WTC11 (cell line): ENCODE results near the gene DNAH11.

Source experiments
- CREB1 ChIP-seq: sonication (generic); formaldehyde crosslinking; IDR thresholded peaks from 2 replicates; pipeline ENCODE4 v1.8.0; 2023; ENCODE audit warnings: mild to moderate bottlenecking, missing genetic modification reagents
- CREM ChIP-seq: sonication (generic); formaldehyde crosslinking; IDR thresholded peaks from 2 replicates; pipeline ENCODE4 v1.8.1; 2022; ENCODE audit warnings: mild to moderate bottlenecking, missing genetic modification reagents, moderate library complexity
- CTCF ChIP-seq: fragments of 200-600 bp; IDR thresholded peaks from 2 replicates; pipeline ENCODE4 v1.8.0; 2022; ENCODE audit warnings: antibody characterized with exemption
- ETV6 ChIP-seq: sonication (generic); formaldehyde crosslinking; IDR thresholded peaks from 2 replicates; pipeline ENCODE4 v1.8.1; 2022; ENCODE audit warnings: mild to moderate bottlenecking, missing genetic modification reagents
- HMGXB4 ChIP-seq: sonication (generic); formaldehyde crosslinking; IDR thresholded peaks from 2 replicates; pipeline ENCODE4 v1.8.1; 2023; ENCODE audit warnings: mild to moderate bottlenecking, moderate library complexity, missing genetic modification reagents
- MAX ChIP-seq: sonication (generic); formaldehyde crosslinking; IDR thresholded peaks from 2 replicates; pipeline ENCODE4 v1.8.0; 2022; ENCODE audit warnings: mild to moderate bottlenecking, missing genetic modification reagents
- MXD4 ChIP-seq: fragments of 250-450 bp; sonication (Bioruptor Pico); IDR thresholded peaks from 2 replicates; pipeline ENCODE4 v1.8.0; 2021; ENCODE audit warnings: mild to moderate bottlenecking, moderate library complexity, borderline replicate concordance
- NFE2L1 ChIP-seq: sonication (generic); formaldehyde crosslinking; IDR thresholded peaks from 2 replicates; pipeline ENCODE4 v1.8.1; 2023; ENCODE audit warnings: missing genetic modification reagents
- ZNF121 ChIP-seq: sonication (generic); formaldehyde crosslinking; IDR thresholded peaks from 2 replicates; pipeline ENCODE4 v1.8.0; 2023; ENCODE audit warnings: missing genetic modification reagents
- ZNF671 ChIP-seq: fragments of 250-450 bp; sonication (Bioruptor Pico); IDR thresholded peaks from 2 replicates; pipeline ENCODE4 v1.8.0; 2021; ENCODE audit warnings: mild to moderate bottlenecking
- TF ChIP-seq, protein P1 (sequence below): sonication (generic); formaldehyde crosslinking; IDR thresholded peaks from 2 replicates; pipeline ENCODE4 v1.8.0; 2022; ENCODE audit warnings: mild to moderate bottlenecking, missing genetic modification reagents
- TF ChIP-seq, protein P2 (sequence below): sonication (generic); formaldehyde crosslinking; IDR thresholded peaks from 2 replicates; pipeline ENCODE4 v1.8.1; 2022; ENCODE audit warnings: low read depth, mild to moderate bottlenecking, moderate library complexity, missing genetic modification reagents, borderline replicate concordance
- TF ChIP-seq, protein P3 (sequence below): sonication (generic); formaldehyde crosslinking; IDR thresholded peaks from 2 replicates; pipeline ENCODE4 v1.8.0; 2022; ENCODE audit warnings: mild to moderate bottlenecking, missing genetic modification reagents

DNA sequence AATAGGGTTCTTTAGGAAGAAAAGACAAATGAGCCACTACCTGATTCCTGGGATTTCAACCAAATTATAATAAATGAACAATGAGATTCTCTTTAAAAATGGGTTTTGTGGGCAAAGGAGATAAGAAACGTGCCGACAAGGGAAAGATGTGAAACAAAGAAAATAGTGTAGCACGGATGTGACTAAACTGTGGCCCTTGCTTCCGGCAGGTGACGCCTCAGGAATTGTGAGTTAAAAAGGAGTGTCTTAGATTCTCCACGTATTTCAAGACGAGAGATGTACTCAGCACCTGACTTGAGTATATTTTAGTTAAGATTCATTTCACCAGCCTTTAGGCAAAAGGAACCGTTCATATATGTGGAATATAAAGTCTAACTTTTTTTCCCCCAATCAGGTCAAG is 75.9 kb downstream of the DNAH11 start:
- no peak for TF ChIP-seq HMGXB4 (CRISPR knock-in tag)
- no peak for TF ChIP-seq CREM (CRISPR knock-in tag)
- TF ChIP-seq NFE2L1 (CRISPR knock-in tag), result no peak
- TF ChIP-seq, protein P1, sequence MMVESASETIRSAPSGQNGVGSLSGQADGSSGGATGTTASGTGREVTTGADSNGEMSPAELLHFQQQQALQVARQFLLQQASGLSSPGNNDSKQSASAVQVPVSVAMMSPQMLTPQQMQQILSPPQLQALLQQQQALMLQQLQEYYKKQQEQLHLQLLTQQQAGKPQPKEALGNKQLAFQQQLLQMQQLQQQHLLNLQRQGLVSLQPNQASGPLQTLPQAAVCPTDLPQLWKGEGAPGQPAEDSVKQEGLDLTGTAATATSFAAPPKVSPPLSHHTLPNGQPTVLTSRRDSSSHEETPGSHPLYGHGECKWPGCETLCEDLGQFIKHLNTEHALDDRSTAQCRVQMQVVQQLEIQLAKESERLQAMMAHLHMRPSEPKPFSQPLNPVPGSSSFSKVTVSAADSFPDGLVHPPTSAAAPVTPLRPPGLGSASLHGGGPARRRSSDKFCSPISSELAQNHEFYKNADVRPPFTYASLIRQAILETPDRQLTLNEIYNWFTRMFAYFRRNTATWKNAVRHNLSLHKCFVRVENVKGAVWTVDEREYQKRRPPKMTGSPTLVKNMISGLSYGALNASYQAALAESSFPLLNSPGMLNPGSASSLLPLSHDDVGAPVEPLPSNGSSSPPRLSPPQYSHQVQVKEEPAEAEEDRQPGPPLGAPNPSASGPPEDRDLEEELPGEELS, result no peak
- no peak for TF ChIP-seq CTCF
- no peak for TF ChIP-seq MXD4
- TF ChIP-seq, protein P2, sequence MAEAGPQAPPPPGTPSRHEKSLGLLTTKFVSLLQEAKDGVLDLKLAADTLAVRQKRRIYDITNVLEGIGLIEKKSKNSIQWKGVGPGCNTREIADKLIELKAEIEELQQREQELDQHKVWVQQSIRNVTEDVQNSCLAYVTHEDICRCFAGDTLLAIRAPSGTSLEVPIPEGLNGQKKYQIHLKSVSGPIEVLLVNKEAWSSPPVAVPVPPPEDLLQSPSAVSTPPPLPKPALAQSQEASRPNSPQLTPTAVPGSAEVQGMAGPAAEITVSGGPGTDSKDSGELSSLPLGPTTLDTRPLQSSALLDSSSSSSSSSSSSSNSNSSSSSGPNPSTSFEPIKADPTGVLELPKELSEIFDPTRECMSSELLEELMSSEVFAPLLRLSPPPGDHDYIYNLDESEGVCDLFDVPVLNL (CRISPR knock-in tag), result no peak
- no peak for TF ChIP-seq ETV6
- TF ChIP-seq MAX (CRISPR knock-in tag), result no peak
- no peak for TF ChIP-seq CREB1 (CRISPR knock-in tag)
- TF ChIP-seq, protein P3, sequence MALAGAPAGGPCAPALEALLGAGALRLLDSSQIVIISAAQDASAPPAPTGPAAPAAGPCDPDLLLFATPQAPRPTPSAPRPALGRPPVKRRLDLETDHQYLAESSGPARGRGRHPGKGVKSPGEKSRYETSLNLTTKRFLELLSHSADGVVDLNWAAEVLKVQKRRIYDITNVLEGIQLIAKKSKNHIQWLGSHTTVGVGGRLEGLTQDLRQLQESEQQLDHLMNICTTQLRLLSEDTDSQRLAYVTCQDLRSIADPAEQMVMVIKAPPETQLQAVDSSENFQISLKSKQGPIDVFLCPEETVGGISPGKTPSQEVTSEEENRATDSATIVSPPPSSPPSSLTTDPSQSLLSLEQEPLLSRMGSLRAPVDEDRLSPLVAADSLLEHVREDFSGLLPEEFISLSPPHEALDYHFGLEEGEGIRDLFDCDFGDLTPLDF (CRISPR knock-in tag), result no peak
- TF ChIP-seq ZNF121 (CRISPR knock-in tag), result no peak
- TF ChIP-seq ZNF671, result no peak
